PFSK-1 (cell line): Measurements from ENCODE around the gene CST2.

Source experiments
- FOXP2 ChIP-seq: optimal IDR thresholded peaks from 2 replicates; pipeline ENCODE3; 2011; ENCODE audit warnings: borderline replicate concordance, control low read depth, inconsistent platforms; ENCODE audit not compliant: insufficient read depth; ENCODE audit errors: extremely low read length, extremely low read depth
- POLR2AphosphoS5 ChIP-seq: IDR thresholded peaks from 2 replicates; pipeline ENCODE4 v1.6.1; 2012; ENCODE audit warnings: low read depth, mild to moderate bottlenecking, control low read depth, low read length, moderate library complexity
- SIN3A ChIP-seq: IDR thresholded peaks from 2 replicates; pipeline ENCODE4 v1.6.1; 2012; ENCODE audit warnings: mild to moderate bottlenecking, low read length, moderate library complexity, borderline replicate concordance; ENCODE audit not compliant: insufficient read depth
- TAF1 ChIP-seq: IDR thresholded peaks from 2 replicates; pipeline ENCODE4 v1.6.1; 2012; ENCODE audit warnings: low read length, control low read depth, borderline replicate concordance; ENCODE audit not compliant: insufficient read depth
- TF ChIP-seq, protein P1 (sequence below), 2 experiments: IDR thresholded peaks; 2 replicates each; pipeline versions ENCODE4 v1.6.1 to v1.8.0; 2011 to 2012; ENCODE audit warnings: low read depth in 2 of 2, low read length in 2 of 2, control low read depth in 1 of 2, inconsistent platforms in 1 of 2, mild to moderate bottlenecking in 1 of 2, moderate library complexity in 1 of 2; ENCODE audit not compliant: insufficient read depth in 1 of 2

CST2 gene

DNA sequence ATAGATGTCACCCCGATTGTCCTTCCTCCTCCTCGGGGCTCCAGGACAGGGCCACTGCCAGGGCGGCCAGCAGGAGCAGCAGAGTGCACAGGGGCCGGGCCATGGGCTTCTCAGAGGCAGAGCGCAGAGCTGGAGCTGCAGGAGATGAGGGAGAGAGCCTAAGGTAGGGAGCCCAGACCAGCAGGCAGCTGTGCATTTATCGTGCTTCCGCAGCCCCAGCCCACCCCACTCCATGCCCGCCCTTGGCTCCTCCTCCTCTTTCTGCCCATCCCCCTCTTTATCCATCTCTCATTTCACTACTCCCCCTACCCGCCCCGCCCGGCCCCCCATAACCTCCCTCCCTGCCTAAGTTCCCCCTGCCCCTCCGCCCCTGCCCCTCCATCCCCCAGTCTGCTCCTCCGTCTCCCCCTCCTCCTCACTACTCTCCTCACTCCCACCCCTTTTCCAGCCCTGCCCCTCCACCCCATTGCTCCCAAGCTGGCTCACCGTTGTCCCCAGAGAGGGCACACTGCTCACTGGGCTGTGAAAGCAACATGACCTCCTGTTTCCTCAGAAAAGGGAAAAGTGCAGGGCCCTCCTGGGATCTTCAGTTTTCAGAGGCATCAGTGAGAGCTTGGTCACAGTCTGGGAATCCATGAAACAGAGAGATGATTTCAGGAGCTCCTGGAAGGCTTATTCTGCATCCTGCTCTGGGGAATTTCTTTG is 50.3 kb downstream of the CST2 start:
- TF ChIP-seq TAF1 (no peak), FOXP2 (no peak), POLR2AphosphoS5 (no peak), SIN3A (no peak)
- TF ChIP-seq, protein P1, sequence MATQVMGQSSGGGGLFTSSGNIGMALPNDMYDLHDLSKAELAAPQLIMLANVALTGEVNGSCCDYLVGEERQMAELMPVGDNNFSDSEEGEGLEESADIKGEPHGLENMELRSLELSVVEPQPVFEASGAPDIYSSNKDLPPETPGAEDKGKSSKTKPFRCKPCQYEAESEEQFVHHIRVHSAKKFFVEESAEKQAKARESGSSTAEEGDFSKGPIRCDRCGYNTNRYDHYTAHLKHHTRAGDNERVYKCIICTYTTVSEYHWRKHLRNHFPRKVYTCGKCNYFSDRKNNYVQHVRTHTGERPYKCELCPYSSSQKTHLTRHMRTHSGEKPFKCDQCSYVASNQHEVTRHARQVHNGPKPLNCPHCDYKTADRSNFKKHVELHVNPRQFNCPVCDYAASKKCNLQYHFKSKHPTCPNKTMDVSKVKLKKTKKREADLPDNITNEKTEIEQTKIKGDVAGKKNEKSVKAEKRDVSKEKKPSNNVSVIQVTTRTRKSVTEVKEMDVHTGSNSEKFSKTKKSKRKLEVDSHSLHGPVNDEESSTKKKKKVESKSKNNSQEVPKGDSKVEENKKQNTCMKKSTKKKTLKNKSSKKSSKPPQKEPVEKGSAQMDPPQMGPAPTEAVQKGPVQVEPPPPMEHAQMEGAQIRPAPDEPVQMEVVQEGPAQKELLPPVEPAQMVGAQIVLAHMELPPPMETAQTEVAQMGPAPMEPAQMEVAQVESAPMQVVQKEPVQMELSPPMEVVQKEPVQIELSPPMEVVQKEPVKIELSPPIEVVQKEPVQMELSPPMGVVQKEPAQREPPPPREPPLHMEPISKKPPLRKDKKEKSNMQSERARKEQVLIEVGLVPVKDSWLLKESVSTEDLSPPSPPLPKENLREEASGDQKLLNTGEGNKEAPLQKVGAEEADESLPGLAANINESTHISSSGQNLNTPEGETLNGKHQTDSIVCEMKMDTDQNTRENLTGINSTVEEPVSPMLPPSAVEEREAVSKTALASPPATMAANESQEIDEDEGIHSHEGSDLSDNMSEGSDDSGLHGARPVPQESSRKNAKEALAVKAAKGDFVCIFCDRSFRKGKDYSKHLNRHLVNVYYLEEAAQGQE (IDR thresholded peaks at IDR 0.05; ENCODE audit: insufficient read depth in 1 of 2, low read depth in 2 of 2, low read length in 2 of 2) = no peak

DNA sequence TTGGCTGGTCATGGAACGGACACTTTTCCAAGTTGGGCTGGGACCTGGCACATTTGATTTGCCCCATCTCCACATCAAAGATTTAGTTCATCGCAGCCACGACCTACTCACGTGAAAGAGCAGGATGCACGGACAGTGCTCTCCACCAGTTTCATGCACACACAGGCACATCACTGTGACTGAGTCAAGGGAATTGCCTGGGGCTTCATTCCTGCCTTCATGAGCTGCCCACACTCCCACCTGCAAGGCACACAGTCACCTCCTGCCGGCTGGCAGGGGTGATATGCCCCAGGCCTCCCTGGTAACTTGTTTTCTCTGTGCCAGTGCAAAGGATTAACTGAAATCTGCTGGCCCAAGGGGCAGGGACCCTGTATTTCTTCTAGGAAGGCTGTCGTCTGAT is 52.4 kb downstream of the CST2 start:
- no peak for TF ChIP-seq POLR2AphosphoS5
- TF ChIP-seq, protein P1 (IDR thresholded peaks at IDR 0.05; ENCODE audit: insufficient read depth in 1 of 2, low read depth in 2 of 2, low read length in 2 of 2) = no peak
- no peak for TF ChIP-seq SIN3A
- TF ChIP-seq TAF1 = no peak
- TF ChIP-seq FOXP2 = no peak
